GM12892 (cell line): ENCODE data around the gene NAV2.

Experiments used
- DNase-seq: peaks from one replicate; pipeline ENCODE4 v3.0.0; 2011; ENCODE audit not compliant: insufficient read length
- FAIRE-seq: peaks from 2 replicates; lab custom pipeline; 2011; peaks lifted over from hg19 to GRCh38; lab: Jason Lieb, UNC
- POLR2A ChIP-seq: IDR thresholded peaks from 2 replicates; pipeline ENCODE4 v1.6.1; 2011; ENCODE audit warnings: low read depth, low read length, control low read depth
- POLR2AphosphoS5 ChIP-seq: IDR thresholded peaks from 2 replicates; pipeline ENCODE4 v1.6.1; 2011; ENCODE audit warnings: low read depth, low read length, control low read depth
- TAF1 ChIP-seq: IDR thresholded peaks from 2 replicates; pipeline ENCODE4 v1.6.1; 2011; ENCODE audit warnings: low read depth, mild to moderate bottlenecking, control low read depth, low read length, borderline replicate concordance

NAV2 gene

DNA sequence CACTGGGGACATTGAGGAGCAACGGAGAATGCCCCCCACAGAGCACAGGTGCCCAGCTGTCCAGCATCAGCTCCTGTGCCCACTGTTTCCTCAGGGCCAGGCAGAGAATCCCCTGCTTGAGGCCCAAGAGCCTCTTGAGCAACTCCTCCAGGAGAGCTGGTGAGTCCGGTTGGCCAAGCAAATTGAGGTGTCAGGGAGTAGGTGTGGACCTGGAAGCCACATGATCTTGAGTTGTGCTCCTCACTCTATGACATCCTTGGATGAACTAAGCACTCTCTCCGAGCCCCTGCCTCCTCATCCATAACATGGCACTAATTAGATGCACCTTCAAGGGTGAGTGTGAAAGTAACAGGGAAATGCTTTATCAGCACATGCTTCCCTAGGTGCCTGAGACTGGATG is 326.3 kb downstream of the NAV2 start:
- TF ChIP-seq TAF1: no peak
- TF ChIP-seq POLR2A: no peak
- no peak for TF ChIP-seq POLR2AphosphoS5
- DNase-seq (no peak), FAIRE-seq (no peak)

DNA sequence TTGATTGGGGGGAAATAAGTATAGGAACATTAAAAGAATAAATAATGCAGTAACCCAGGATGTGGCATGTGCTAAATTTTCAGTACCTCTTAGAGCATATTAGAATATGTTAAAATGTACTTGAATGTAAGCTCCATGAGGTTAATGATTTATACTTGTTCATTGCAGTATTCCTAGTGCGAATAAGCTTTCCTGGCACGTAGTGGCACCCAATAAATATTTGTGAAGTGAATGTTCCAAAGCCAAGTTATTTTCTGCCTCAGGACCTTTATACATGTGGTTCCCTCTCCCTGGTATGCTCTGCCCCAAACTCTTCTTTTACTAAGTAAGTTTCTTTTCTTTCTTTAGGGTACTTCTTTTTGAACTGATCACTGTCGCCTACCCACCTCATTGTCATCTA is 328.9 kb downstream of the NAV2 start:
- no peak for DNase-seq
- TF ChIP-seq TAF1: no peak
- TF ChIP-seq POLR2AphosphoS5: no peak
- TF ChIP-seq POLR2A: no peak
- FAIRE-seq: no peak

DNA sequence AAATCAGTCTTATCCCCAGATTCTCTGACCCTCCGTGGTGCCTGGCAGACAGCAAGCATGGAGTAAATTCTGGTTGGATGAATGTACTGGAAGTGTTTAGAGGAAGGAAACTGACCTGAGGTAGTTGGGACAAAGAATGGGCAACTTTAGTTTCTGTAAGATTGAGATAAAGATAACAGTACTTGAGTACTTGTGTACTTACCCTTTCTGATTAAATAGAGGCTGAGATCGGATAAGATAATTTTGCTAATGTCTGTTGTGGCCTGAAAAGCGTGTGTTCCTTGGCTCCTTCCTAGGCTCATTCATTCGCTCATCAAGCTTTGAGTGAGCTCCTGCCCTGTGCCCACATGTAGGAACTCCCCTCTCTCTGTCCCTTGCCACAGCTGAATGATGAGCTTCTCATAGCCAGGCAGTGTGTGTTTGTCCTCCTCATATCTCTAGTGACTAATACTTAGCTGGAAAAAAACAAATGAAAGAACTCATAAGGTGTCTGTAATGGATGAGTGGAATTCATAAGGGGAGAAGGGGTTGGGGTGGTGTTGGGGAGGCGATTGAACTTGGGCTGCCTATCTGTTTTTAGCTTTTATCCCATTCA is 329.5 kb downstream of the NAV2 start:
- TF ChIP-seq TAF1 (no peak), POLR2AphosphoS5 (no peak), POLR2A (no peak)
- DNase-seq: no peak
- no peak for FAIRE-seq

DNA sequence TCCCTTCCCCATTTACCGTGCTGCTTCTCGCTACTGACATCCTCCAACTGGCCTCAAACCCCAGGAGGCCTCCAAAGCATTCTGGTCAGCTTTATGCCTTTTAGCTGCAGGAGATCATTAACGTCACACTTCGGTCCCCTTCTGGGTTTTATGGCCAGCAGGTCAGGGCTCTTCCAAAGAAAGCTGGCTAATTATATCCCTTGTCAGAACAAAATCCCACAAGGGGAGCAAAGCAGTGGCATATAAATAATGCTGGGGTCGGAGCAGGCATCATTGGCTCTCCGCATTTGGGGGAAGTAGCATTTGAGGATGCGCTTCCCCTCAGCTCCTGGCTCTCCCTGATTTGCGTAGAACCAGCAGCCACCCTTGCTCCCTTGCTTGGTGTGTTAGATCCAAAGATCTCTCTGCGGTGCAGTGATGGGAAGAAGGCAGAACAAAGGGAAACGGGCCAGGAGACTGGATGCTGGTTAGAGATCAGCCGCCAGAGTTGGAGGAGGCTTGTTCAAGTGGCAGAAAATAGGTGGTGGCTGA is 330.2 kb downstream of the NAV2 start:
- TF ChIP-seq TAF1 (no peak), POLR2A (no peak), POLR2AphosphoS5 (no peak)
- DNase-seq (no peak), FAIRE-seq (no peak)

DNA sequence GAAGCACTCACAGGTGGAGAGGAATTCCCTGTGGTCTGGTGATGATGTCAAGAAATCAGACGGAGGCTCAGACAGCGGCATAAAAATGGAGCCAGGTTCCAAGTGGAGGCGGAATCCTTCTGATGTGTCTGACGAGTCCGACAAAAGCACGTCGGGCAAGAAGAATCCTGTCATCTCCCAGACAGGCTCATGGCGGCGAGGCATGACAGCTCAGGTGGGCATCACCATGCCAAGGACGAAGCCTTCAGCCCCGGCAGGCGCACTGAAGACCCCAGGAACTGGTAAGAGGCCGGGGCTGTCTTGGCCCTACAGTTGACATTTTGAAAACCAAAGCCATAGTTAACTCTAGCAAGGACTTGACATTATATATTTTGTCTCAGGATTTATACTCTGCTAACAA is 331.4 kb downstream of the NAV2 start:
- FAIRE-seq: no peak
- no peak for TF ChIP-seq POLR2A
- no peak for TF ChIP-seq TAF1
- no peak for TF ChIP-seq POLR2AphosphoS5
- no peak for DNase-seq

DNA sequence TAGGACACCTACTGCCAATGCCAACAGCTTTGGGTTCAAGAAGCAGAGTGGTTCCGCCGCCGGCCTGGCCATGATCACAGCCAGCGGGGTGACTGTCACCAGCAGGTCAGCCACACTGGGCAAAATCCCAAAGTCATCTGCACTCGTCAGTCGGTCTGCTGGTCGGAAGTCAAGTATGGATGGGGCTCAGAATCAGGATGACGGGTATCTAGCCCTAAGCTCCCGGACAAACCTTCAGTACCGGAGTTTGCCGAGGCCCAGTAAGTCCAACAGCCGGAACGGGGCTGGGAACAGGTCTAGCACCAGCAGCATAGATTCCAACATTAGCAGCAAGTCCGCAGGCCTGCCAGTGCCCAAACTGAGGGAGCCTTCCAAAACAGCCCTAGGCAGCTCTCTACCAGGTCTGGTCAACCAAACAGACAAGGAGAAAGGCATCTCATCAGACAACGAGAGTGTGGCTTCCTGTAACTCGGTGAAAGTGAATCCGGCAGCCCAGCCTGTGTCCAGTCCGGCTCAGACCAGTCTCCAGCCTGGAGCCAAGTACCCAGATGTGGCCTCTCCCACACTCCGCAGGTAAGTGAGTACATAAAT is 332.6 kb downstream of the NAV2 start:
- no peak for FAIRE-seq
- DNase-seq: no peak
- TF ChIP-seq POLR2AphosphoS5 (no peak), POLR2A (no peak), TAF1 (no peak)

DNA sequence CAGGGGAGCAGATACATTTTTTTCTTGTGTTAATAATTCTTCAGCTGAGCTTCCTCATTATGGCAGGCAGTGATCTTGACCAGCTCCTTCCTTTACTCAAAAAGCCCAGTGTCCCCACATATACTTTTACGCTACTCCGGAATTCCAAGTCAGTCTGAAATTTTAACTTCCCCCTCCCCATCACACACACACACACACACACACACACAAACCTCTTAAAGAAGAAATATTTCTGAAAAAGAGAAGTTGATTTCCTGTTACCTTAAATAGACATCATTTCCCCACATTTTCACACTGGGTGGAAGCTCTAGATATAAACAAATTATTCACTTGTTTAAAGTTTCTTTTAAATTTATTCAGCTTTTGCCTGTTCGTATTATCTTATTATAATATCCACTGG is 333.8 kb downstream of the NAV2 start:
- FAIRE-seq (no peak), DNase-seq (no peak)
- TF ChIP-seq TAF1: no peak
- TF ChIP-seq POLR2AphosphoS5: no peak
- no peak for TF ChIP-seq POLR2A

DNA sequence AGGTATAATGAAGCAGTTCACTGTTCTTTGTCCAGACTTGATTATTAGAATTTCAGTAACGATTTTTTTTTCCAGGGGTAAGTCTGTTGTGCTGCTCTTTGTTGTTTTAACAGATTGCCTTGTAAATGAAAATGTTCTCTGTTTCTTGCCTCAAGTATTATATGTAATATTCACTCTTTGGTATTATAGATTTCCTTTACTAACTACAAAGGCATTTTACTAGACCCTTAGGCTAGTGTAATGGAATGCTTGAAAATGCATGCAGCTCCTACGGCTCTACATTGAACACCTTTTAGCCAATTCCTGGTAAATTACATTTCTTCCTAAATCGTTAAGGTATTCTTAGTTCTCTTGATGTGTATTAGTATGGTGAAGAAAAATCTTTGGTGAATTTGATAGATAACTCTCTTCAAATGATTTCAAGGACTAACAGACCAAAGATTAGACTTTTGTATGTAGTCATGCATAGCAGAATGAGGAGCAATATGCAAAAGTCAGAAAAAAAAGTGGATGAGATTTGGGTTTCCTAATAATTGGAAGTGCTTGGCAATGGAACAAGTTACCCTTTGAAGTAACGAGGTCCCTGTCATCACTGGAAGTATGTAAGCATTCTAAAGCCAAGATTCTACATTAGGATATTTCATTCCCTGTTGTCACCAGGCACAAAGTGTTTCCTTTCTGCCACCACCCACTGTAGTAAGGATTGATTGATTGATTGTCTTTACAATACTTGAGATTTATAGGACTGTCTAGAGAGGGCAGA is 334.6 kb downstream of the NAV2 start:
- DNase-seq: no peak
- no peak for FAIRE-seq
- TF ChIP-seq POLR2A: no peak
- TF ChIP-seq POLR2AphosphoS5: no peak
- TF ChIP-seq TAF1: no peak

DNA sequence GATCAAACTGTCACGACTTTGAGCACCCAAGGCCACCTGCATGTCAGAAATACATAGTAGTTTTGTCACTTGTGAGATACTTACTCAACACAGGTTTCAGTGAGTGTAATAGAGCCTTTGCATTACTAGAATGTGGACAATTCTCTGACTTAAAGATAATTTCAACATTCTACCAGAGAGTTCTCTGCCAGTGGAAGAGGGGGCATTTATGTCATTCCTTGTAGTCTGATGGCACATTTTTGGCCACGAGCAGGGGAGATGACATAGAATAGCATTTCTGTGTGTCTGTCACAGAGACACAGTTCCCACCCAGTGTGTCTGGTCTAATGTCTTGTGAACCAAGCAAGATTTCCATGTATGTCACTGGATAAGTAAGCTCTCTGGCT is 335.1 kb downstream of the NAV2 start:
- FAIRE-seq (no peak), DNase-seq (no peak)
- TF ChIP-seq TAF1: no peak

DNA sequence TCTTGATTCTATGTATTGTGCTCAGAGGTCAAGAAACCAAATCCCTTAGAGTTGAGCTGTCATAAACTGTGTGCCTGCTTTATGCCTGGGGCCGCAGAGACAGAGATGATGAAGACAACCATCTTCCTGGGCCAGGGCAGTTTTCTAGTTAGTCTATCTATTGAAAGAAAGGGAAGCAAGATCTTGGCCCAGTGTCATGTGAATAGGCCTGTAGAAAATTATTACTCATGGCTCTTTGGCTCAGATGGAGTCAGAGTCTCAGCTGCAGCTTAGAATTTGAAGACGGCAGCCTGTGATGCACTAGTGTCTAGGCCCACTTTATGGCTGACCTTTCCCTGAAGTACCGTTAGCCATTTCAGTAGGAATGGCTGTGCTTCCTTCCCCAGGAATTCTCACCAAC is 335.6 kb downstream of the NAV2 start:
- DNase-seq: no peak
- no peak for FAIRE-seq
- no peak for TF ChIP-seq POLR2AphosphoS5
- TF ChIP-seq POLR2A: no peak
- TF ChIP-seq TAF1: no peak

DNA sequence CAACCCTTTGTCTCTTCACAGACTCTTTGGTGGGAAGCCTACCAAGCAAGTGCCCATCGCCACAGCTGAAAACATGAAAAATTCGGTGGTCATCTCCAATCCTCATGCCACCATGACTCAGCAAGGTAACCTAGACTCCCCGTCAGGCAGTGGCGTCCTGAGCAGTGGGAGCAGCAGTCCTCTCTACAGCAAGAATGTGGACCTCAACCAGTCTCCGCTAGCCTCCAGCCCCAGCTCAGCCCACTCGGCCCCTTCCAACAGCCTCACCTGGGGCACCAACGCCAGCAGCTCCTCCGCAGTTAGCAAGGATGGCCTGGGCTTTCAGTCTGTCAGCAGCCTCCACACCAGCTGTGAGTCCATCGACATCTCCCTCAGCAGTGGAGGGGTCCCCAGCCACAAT is 336.1 kb downstream of the NAV2 start:
- FAIRE-seq: no peak
- DNase-seq: no peak
- TF ChIP-seq TAF1 (no peak), POLR2A (no peak), POLR2AphosphoS5 (no peak)

DNA sequence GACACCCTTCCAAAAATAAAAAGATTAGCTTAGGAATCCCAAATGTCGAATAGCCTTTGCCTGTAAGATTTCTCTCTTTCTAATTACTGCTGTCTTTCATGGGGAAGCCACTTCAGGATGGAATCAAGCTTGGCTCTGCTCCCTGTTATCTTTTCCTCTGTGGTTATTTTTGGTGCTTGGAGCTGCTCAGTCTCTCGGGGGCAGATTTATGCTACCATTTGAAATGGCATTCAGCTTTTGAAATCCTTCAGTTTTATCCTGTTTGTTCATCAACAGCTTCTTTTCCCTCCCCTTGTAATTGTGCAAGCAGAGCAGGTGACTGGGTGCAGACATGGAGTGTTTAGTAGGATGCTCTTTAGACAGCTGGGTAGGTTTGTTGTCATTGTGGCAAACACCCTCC is 336.6 kb downstream of the NAV2 start:
- TF ChIP-seq POLR2AphosphoS5 (no peak), TAF1 (no peak), POLR2A (no peak)
- DNase-seq (no peak), FAIRE-seq (no peak)

DNA sequence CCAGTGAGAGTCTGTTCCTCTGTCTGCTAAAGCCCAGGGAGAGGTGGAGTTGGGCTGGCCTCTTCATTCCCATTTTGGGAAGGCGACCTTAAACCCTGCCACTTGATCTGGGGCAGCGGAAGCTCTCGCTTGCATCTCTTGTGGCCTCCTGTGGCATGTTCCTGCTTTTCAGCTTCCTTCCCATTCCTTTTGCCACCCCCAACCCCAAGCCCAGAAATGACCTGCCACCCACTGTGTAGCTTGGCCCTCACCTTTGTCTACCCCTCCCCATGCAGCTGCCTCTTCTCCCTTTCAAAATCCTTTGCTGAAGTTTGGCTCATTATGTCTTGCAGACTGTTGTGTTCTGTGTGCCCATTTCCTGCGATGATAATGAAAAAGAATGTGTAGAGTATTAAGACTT is 337.4 kb downstream of the NAV2 start:
- TF ChIP-seq POLR2A (no peak), POLR2AphosphoS5 (no peak), TAF1 (no peak)
- no peak for FAIRE-seq
- no peak for DNase-seq
